A673 (cell line): ENCODE measurements around the gene CUBN.

ENCODE experiments used
- EZH2 ChIP-seq: fragments of 200-600 bp; sonication (generic); IDR thresholded peaks from 2 replicates; pipeline ENCODE4 v1.6.1; 2017; ENCODE audit warnings: borderline replicate concordance, low read depth, mild to moderate bottlenecking, mixed read lengths, antibody characterized with exemption, low read length; ENCODE audit not compliant: poor library complexity, severe bottlenecking
- TF ChIP-seq, protein P1 (sequence below): fragments of 300-800, 200-600 bp; sonication (generic); conservative IDR thresholded peaks from 2 replicates; pipeline ENCODE4 v1.5.1; 2017; ENCODE audit warnings: low read depth, mild to moderate bottlenecking, antibody characterized with exemption, low read length, moderate library complexity, mixed read lengths

GRCh38 chr10:16853809-16854208 is 275.8 kb downstream of the CUBN start:
- TF ChIP-seq, protein P1, sequence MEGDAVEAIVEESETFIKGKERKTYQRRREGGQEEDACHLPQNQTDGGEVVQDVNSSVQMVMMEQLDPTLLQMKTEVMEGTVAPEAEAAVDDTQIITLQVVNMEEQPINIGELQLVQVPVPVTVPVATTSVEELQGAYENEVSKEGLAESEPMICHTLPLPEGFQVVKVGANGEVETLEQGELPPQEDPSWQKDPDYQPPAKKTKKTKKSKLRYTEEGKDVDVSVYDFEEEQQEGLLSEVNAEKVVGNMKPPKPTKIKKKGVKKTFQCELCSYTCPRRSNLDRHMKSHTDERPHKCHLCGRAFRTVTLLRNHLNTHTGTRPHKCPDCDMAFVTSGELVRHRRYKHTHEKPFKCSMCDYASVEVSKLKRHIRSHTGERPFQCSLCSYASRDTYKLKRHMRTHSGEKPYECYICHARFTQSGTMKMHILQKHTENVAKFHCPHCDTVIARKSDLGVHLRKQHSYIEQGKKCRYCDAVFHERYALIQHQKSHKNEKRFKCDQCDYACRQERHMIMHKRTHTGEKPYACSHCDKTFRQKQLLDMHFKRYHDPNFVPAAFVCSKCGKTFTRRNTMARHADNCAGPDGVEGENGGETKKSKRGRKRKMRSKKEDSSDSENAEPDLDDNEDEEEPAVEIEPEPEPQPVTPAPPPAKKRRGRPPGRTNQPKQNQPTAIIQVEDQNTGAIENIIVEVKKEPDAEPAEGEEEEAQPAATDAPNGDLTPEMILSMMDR = no peak
- TF ChIP-seq EZH2 = no peak
